ENCODE measurements around the gene CYCS. TPM values are rescaled to one million over a fixed set of nuclear protein-coding genes. Genes with fewer than 3 reads are reported as not detected.

The CYCS gene
- total RNA-seq, 4 donors from 2014 or later, result 35.3 to 76.2 (median 53.4) TPM

- TF ChIP-seq POLR2A (IDR thresholded peaks at IDR 0.05), result no peak
- WGBS, 2 donors, result 87 to 94% methylated on average over 1 of the region's 1 CpG
- DNase-seq, result no peak
- no peaks in the 10 kb centered on the region for H3K36me3 ChIP-seq
- H3K27ac ChIP-seq, result no peak overlapping the region
- H3K4me1 ChIP-seq, result no peaks in the 10 kb centered on the region
- no peaks in the 10 kb centered on the region for H3K27me3 ChIP-seq
- no peak overlapping the region for H3K4me3 ChIP-seq (replicated peaks in 1 of 3)
- H3K9me3 ChIP-seq, result no peaks in the 10 kb centered on the region
- intact Hi-C loops (cut with DNase I), result no loop called here
Measured at GRCh38 chr7:25149836-25150235, 24.8 kb upstream of the CYCS start.

GRCh38 chr7:25148772-25149575 is 23.9 kb upstream of the CYCS start:
- Histone ChIP-seq H3K4me3 (replicated peaks in 1 of 3) (no peak overlapping the region), H3K27ac (no peak overlapping the region), H3K4me1 (no peaks in the 10 kb centered on the region), H3K27me3 (no peaks in the 10 kb centered on the region), H3K36me3 (no peaks in the 10 kb centered on the region), H3K9me3 (no peaks in the 10 kb centered on the region)
- 90 to 93% methylated on average over 5 of the region's 5 CpGs for WGBS, 2 donors
- no peak for DNase-seq
- no peak for TF ChIP-seq POLR2A (IDR thresholded peaks at IDR 0.05)
- no peak for TF ChIP-seq CTCF (IDR thresholded peaks at IDR 0.05)
- intact Hi-C loops (cut with DNase I), result no loop called here

- 88 to 90% methylated on average over 2 of the region's 2 CpGs for WGBS, 2 donors
- intact Hi-C loops (cut with DNase I), result no loop called here
- Histone ChIP-seq H3K4me3 (replicated peaks in 1 of 3) (no peak overlapping the region), H3K27me3 (no peaks in the 10 kb centered on the region), H3K36me3 (no peaks in the 10 kb centered on the region), H3K4me1 (no peaks in the 10 kb centered on the region), H3K9me3 (no peaks in the 10 kb centered on the region), H3K27ac (no peak overlapping the region)
- no peak for DNase-seq
- TF ChIP-seq POLR2A (IDR thresholded peaks at IDR 0.05), result no peak
- TF ChIP-seq CTCF (IDR thresholded peaks at IDR 0.05), result no peak
Measured at GRCh38 chr7:25143763-25144162, 18.7 kb upstream of the CYCS start.

- intact Hi-C loops (cut with DNase I), result no loop called here
Measured at GRCh38 chr7:25139536-25139935, 14.5 kb upstream of the CYCS start.

GRCh38 chr7:25134358-25135010 is 9.4 kb upstream of the CYCS start:
- no peaks in the 10 kb centered on the region for H3K36me3 ChIP-seq
- no peaks in the 10 kb centered on the region for H3K4me1 ChIP-seq
- no peak for DNase-seq
- 62 to 87% methylated on average over 1 of the region's 1 CpG for WGBS, 2 donors
- no peak overlapping the region for H3K27ac ChIP-seq
- no peaks in the 10 kb centered on the region for H3K9me3 ChIP-seq
- intact Hi-C loops (cut with DNase I), result no loop called here
- H3K27me3 ChIP-seq, result no peaks in the 10 kb centered on the region
- no peak overlapping the region for H3K4me3 ChIP-seq (replicated peaks in 1 of 3)
- TF ChIP-seq CTCF (IDR thresholded peaks at IDR 0.05) (no peak), POLR2A (IDR thresholded peaks at IDR 0.05) (no peak)

More at GRCh38 chr7:25139536-25139935, 14.5 kb upstream of the CYCS start:
- H3K4me3 ChIP-seq (replicated peaks in 1 of 3), result no peak overlapping the region
- TF ChIP-seq CTCF (IDR thresholded peaks at IDR 0.05), result no peak
- H3K27me3 ChIP-seq, result no peaks in the 10 kb centered on the region
- no peaks in the 10 kb centered on the region for H3K9me3 ChIP-seq
- H3K4me1 ChIP-seq, result no peaks in the 10 kb centered on the region
- no peak overlapping the region for H3K27ac ChIP-seq
- H3K36me3 ChIP-seq, result no peaks in the 10 kb centered on the region
- WGBS, 2 donors, result 92 to 94% methylated on average over 1 of the region's 1 CpG
- DNase-seq, result no peak

Measured in thyroid gland (tissue), 4 donors.